Measurements from ENCODE around the gene SHISA9.

SHISA9 gene

DNA sequence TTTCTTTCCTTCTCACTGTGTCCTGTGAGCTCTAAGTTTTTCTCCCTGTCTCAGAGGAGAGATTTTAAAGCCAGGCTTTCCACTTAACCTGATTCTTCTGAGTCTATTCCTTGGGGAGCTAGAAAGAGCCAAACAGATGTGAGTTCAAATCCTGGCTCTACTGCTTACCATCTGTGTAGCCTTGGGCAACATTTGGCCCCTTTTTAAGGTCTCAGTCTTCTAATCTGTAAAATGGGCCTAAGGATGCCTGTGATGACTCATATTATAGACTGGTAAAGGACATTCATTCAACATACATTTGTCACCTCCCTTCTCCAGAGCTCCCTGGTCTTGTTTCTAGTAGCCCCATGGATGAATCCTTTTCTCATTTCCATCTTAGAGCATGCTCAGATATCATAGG is 304.0 kb downstream of the SHISA9 start:
- DNase-seq (ENCODE audit: low read depth in 1 of 2, low spot score in 1 of 2), result no peak
- Histone ChIP-seq H3K27ac (replicated peaks) (no peak overlapping the region), H3K4me3 (replicated peaks; ENCODE audit: insufficient read depth, low read length) (no peak overlapping the region), H3K27me3 (ENCODE audit: insufficient read depth, poor library complexity, severe bottlenecking) (no peaks in the 10 kb centered on the region)
- TF ChIP-seq SPI1 (IDR thresholded peaks at IDR 0.05; ENCODE audit: borderline replicate concordance, low read depth) (no peak), POLR2AphosphoS5 (IDR thresholded peaks at IDR 0.05; ENCODE audit: low read depth) (no peak), GABPA (IDR thresholded peaks at IDR 0.05; ENCODE audit: low read depth) (no peak)
- TF ChIP-seq, protein P1, sequence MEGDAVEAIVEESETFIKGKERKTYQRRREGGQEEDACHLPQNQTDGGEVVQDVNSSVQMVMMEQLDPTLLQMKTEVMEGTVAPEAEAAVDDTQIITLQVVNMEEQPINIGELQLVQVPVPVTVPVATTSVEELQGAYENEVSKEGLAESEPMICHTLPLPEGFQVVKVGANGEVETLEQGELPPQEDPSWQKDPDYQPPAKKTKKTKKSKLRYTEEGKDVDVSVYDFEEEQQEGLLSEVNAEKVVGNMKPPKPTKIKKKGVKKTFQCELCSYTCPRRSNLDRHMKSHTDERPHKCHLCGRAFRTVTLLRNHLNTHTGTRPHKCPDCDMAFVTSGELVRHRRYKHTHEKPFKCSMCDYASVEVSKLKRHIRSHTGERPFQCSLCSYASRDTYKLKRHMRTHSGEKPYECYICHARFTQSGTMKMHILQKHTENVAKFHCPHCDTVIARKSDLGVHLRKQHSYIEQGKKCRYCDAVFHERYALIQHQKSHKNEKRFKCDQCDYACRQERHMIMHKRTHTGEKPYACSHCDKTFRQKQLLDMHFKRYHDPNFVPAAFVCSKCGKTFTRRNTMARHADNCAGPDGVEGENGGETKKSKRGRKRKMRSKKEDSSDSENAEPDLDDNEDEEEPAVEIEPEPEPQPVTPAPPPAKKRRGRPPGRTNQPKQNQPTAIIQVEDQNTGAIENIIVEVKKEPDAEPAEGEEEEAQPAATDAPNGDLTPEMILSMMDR (IDR thresholded peaks at IDR 0.05; ENCODE audit: insufficient read depth, low read length), result no peak
- TF ChIP-seq, protein P2, sequence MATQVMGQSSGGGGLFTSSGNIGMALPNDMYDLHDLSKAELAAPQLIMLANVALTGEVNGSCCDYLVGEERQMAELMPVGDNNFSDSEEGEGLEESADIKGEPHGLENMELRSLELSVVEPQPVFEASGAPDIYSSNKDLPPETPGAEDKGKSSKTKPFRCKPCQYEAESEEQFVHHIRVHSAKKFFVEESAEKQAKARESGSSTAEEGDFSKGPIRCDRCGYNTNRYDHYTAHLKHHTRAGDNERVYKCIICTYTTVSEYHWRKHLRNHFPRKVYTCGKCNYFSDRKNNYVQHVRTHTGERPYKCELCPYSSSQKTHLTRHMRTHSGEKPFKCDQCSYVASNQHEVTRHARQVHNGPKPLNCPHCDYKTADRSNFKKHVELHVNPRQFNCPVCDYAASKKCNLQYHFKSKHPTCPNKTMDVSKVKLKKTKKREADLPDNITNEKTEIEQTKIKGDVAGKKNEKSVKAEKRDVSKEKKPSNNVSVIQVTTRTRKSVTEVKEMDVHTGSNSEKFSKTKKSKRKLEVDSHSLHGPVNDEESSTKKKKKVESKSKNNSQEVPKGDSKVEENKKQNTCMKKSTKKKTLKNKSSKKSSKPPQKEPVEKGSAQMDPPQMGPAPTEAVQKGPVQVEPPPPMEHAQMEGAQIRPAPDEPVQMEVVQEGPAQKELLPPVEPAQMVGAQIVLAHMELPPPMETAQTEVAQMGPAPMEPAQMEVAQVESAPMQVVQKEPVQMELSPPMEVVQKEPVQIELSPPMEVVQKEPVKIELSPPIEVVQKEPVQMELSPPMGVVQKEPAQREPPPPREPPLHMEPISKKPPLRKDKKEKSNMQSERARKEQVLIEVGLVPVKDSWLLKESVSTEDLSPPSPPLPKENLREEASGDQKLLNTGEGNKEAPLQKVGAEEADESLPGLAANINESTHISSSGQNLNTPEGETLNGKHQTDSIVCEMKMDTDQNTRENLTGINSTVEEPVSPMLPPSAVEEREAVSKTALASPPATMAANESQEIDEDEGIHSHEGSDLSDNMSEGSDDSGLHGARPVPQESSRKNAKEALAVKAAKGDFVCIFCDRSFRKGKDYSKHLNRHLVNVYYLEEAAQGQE (IDR thresholded peaks at IDR 0.05; ENCODE audit: insufficient replicate concordance, low read depth), result no peak

DNA sequence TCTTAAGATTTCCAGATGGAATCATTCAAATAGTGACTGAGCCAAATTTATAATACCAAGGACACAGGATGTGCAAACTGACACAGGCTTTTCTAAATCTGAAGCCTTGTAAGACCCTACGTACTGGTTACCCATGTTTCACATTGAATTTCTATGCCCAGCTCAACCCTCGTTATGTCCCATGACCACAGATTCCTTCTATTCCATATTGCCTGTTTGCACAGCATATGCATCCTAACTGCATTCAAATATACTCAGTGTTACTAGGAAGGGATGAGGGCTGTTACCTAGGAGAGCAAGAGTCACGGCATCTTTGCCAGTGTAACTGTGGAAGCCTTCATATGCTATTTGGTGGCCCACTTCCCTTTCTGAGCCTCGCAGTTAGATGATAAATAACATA is 305.2 kb downstream of the SHISA9 start:
- no peak for TF ChIP-seq GABPA (IDR thresholded peaks at IDR 0.05; ENCODE audit: low read depth)
- TF ChIP-seq POLR2AphosphoS5 (IDR thresholded peaks at IDR 0.05; ENCODE audit: low read depth), result no peak
- TF ChIP-seq SPI1 (IDR thresholded peaks at IDR 0.05; ENCODE audit: borderline replicate concordance, low read depth), result no peak
- TF ChIP-seq, protein P1 (IDR thresholded peaks at IDR 0.05; ENCODE audit: insufficient read depth, low read length), result no peak
- TF ChIP-seq, protein P2 (IDR thresholded peaks at IDR 0.05; ENCODE audit: insufficient replicate concordance, low read depth), result no peak
- no peak overlapping the region for H3K4me3 ChIP-seq (replicated peaks; ENCODE audit: insufficient read depth, low read length)
- no peak overlapping the region for H3K27ac ChIP-seq (replicated peaks)
- no peaks in the 10 kb centered on the region for H3K27me3 ChIP-seq (ENCODE audit: insufficient read depth, poor library complexity, severe bottlenecking)
- no peak for DNase-seq (ENCODE audit: low read depth in 1 of 2, low spot score in 1 of 2)

DNA sequence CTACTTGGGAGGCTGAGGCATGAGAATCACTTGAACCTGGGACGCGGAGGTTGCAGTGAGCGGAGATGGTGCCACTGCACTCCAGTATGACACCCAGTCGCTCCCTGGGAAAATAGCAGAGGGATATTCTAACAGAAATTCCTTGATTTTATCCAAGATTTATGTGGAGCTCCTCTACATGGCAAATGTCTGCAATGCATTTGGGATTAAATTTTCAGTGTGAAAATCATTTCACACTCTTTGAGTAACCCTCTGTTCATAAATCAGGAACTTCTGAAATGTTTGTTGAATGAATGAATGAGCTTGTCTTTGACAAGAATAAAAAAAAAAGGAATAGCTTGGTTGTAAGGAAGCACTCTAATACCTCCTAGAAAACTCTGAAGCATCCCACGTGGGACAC is 305.8 kb downstream of the SHISA9 start:
- H3K27me3 ChIP-seq (ENCODE audit: insufficient read depth, poor library complexity, severe bottlenecking), result no peaks in the 10 kb centered on the region
- no peak for DNase-seq (ENCODE audit: low read depth in 1 of 2, low spot score in 1 of 2)
- H3K4me3 ChIP-seq (replicated peaks; ENCODE audit: insufficient read depth, low read length), result no peak overlapping the region
- TF ChIP-seq, protein P1 (IDR thresholded peaks at IDR 0.05; ENCODE audit: insufficient read depth, low read length), result no peak
- TF ChIP-seq, protein P2 (IDR thresholded peaks at IDR 0.05; ENCODE audit: insufficient replicate concordance, low read depth), result no peak
- TF ChIP-seq POLR2AphosphoS5 (IDR thresholded peaks at IDR 0.05; ENCODE audit: low read depth) (no peak), GABPA (IDR thresholded peaks at IDR 0.05; ENCODE audit: low read depth) (no peak), SPI1 (IDR thresholded peaks at IDR 0.05; ENCODE audit: borderline replicate concordance, low read depth) (no peak)
- no peak overlapping the region for H3K27ac ChIP-seq (replicated peaks)

Data from HL-60 (cell line).